IMR-90 (cell line): Measurements from ENCODE around the gene CLEC16A.

Experiments used
- CTCF ChIP-seq: conservative IDR thresholded peaks from 2 replicates; pipeline ENCODE4 v1.5.1; 2012; ENCODE audit warnings: mild to moderate bottlenecking, low read depth, low read length, improper control_type of control experiment
- ELK1 ChIP-seq: fragments of 150-350 bp; IDR thresholded peaks from 2 replicates; pipeline ENCODE4 v1.6.1; 2016; ENCODE audit warnings: low read depth, mild to moderate bottlenecking, low read length, moderate library complexity, borderline replicate concordance
- MXI1 ChIP-seq: IDR thresholded peaks from 2 replicates; pipeline ENCODE4 v1.6.1; 2012; ENCODE audit warnings: low read depth, mild to moderate bottlenecking, low read length, moderate library complexity, borderline replicate concordance
- POLR2A ChIP-seq: IDR thresholded peaks from 2 replicates; pipeline ENCODE4 v1.6.1; 2012; ENCODE audit warnings: mild to moderate bottlenecking, low read depth, low read length

- TF ChIP-seq MXI1: no peak
- TF ChIP-seq ELK1: no peak
- no peak for TF ChIP-seq CTCF
- TF ChIP-seq POLR2A: no peak
Observed at GRCh38 chr16:11091021-11091785, 146.8 kb downstream of the CLEC16A start.
